ENCODE data around the gene FGD6.

- TF ChIP-seq, protein P1, sequence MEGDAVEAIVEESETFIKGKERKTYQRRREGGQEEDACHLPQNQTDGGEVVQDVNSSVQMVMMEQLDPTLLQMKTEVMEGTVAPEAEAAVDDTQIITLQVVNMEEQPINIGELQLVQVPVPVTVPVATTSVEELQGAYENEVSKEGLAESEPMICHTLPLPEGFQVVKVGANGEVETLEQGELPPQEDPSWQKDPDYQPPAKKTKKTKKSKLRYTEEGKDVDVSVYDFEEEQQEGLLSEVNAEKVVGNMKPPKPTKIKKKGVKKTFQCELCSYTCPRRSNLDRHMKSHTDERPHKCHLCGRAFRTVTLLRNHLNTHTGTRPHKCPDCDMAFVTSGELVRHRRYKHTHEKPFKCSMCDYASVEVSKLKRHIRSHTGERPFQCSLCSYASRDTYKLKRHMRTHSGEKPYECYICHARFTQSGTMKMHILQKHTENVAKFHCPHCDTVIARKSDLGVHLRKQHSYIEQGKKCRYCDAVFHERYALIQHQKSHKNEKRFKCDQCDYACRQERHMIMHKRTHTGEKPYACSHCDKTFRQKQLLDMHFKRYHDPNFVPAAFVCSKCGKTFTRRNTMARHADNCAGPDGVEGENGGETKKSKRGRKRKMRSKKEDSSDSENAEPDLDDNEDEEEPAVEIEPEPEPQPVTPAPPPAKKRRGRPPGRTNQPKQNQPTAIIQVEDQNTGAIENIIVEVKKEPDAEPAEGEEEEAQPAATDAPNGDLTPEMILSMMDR (IDR thresholded peaks at IDR 0.05) = no peak
- no peak for TF ChIP-seq EZH2 (IDR thresholded peaks at IDR 0.05; ENCODE audit: borderline replicate concordance, insufficient read depth, low read depth, low read length, poor library complexity, severe bottlenecking)
Observed at GRCh38 chr12:95107362-95107761, 109.9 kb downstream of the FGD6 start.
